ENCODE data around the gene ZNF184. TPM values are rescaled to one million over a fixed set of nuclear protein-coding genes. Genes with fewer than 3 reads are reported as not detected.

ZNF184 gene
- total and polyA plus RNA-seq, 9 of the 15 experiments (the other 6 are each of a cell fraction or from before 2014, with no cell fraction given): 7.6 to 22.2 (median 12.8) TPM

GRCh38 chr6:27495386-27496135 lies 22.7 kb upstream of the ZNF184 start (continued):
- TF ChIP-seq ZNF280A (IDR thresholded peaks at IDR 0.05; ENCODE audit: low read depth, partially characterized antibody): no peak
- TF ChIP-seq PCBP2 (IDR thresholded peaks at IDR 0.05; ENCODE audit: low read depth, low read length, poor library complexity, severe bottlenecking): no peak
- TF ChIP-seq SMAD3 (CRISPR knock-in tag; conservative IDR thresholded peaks at IDR 0.05): no peak; the same call in 1 of the 2 replicates
- TF ChIP-seq, protein P1, sequence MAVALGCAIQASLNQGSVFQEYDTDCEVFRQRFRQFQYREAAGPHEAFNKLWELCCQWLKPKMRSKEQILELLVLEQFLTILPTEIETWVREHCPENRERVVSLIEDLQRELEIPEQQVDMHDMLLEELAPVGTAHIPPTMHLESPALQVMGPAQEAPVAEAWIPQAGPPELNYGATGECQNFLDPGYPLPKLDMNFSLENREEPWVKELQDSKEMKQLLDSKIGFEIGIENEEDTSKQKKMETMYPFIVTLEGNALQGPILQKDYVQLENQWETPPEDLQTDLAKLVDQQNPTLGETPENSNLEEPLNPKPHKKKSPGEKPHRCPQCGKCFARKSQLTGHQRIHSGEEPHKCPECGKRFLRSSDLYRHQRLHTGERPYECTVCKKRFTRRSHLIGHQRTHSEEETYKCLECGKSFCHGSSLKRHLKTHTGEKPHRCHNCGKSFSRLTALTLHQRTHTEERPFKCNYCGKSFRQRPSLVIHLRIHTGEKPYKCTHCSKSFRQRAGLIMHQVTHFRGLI (CRISPR knock-in tag; IDR thresholded peaks at IDR 0.05): no peak
- no peak for TF ChIP-seq KDM5B (IDR thresholded peaks at IDR 0.05; ENCODE audit: insufficient replicate concordance, low read depth, low read length)
- 0 out of 2 replicates have a peak, but pooled peaks have one; percentile 40 for TF ChIP-seq ZNF263 (CRISPR knock-in tag; IDR thresholded peaks at IDR 0.05; ENCODE audit: borderline replicate concordance)
- TF ChIP-seq ZFPM2 (CRISPR knock-in tag; IDR thresholded peaks at IDR 0.05): no peak
- TF ChIP-seq FIP1L1 (IDR thresholded peaks at IDR 0.05; ENCODE audit: low read depth, low read length, poor library complexity, severe bottlenecking): no peak
- no peak for TF ChIP-seq ZNF699 (CRISPR knock-in tag; IDR thresholded peaks at IDR 0.05; ENCODE audit: insufficient replicate concordance)
- TF ChIP-seq SMARCA4 (IDR thresholded peaks at IDR 0.05): no peak
- peak; percentile 32; the same call in 1 of the 2 replicates for TF ChIP-seq CBFA2T3 (IDR thresholded peaks at IDR 0.05)
- TF ChIP-seq ZNF274 (IDR thresholded peaks at IDR 0.05; ENCODE audit: borderline replicate concordance, low read depth, low read length): no peak
- TF ChIP-seq NFATC3 (IDR thresholded peaks at IDR 0.05): peak; percentile 86; the same call in 1 of the 2 replicates
- TF ChIP-seq ASH1L (IDR thresholded peaks at IDR 0.05; ENCODE audit: borderline replicate concordance, low read depth, partially characterized antibody): no peak
- peak; percentile 21; the same call in 1 of the 2 replicates for TF ChIP-seq BHLHE40 (IDR thresholded peaks at IDR 0.05; ENCODE audit: low read length)
- no peak for TF ChIP-seq ZNF253 (CRISPR knock-in tag; conservative IDR thresholded peaks at IDR 0.05)
- TF ChIP-seq HDAC8 (tag; IDR thresholded peaks at IDR 0.05): no peak
- TF ChIP-seq, protein P2, sequence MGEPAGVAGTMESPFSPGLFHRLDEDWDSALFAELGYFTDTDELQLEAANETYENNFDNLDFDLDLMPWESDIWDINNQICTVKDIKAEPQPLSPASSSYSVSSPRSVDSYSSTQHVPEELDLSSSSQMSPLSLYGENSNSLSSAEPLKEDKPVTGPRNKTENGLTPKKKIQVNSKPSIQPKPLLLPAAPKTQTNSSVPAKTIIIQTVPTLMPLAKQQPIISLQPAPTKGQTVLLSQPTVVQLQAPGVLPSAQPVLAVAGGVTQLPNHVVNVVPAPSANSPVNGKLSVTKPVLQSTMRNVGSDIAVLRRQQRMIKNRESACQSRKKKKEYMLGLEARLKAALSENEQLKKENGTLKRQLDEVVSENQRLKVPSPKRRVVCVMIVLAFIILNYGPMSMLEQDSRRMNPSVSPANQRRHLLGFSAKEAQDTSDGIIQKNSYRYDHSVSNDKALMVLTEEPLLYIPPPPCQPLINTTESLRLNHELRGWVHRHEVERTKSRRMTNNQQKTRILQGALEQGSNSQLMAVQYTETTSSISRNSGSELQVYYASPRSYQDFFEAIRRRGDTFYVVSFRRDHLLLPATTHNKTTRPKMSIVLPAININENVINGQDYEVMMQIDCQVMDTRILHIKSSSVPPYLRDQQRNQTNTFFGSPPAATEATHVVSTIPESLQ (CRISPR knock-in tag; IDR thresholded peaks at IDR 0.05): no peak
- TF ChIP-seq ZNF395 (CRISPR knock-in tag; IDR thresholded peaks at IDR 0.05): no peak
- TF ChIP-seq ZNF174 (CRISPR knock-in tag; IDR thresholded peaks at IDR 0.05): no peak
- TF ChIP-seq NFRKB (IDR thresholded peaks at IDR 0.05; ENCODE audit: low read depth): peak; percentile 48; the same call in 1 of the 2 replicates
- no peak for TF ChIP-seq ZNF780A (CRISPR knock-in tag; IDR thresholded peaks at IDR 0.05)

Data from K562 (cell line).